GM04504 (cell line): ENCODE measurements around the gene DNAJC24.
"Not testable (repeated sequence)": the region's sequence is repeated elsewhere in the genome, so short reads cannot be mapped to it uniquely, and the experiment has no call there.

Source experiments
- DNase-seq: peaks from one replicate; pipeline ENCODE4 v3.0.0-alpha.2; 2012; ENCODE audit warnings: low read depth

Gene DNAJC24

GRCh38 chr11:31369348-31370329 is at the start of gene DNAJC24, which contains the start of gene DCDC1:
Gene DNAJC24 (plus strand): TSS chr11:31369860. CDS start chr11:31370749, 889 bp downstream.
Gene DCDC1 (minus strand): TSS chr11:31369739. CDS start chr11:31328280, 41,459 bp downstream.
- peak; percentile 73 for DNase-seq

- not testable (repeated sequence) for DNase-seq
Measured at GRCh38 chr11:31321494-31321893, 48.2 kb upstream of the DNAJC24 start.

DNA sequence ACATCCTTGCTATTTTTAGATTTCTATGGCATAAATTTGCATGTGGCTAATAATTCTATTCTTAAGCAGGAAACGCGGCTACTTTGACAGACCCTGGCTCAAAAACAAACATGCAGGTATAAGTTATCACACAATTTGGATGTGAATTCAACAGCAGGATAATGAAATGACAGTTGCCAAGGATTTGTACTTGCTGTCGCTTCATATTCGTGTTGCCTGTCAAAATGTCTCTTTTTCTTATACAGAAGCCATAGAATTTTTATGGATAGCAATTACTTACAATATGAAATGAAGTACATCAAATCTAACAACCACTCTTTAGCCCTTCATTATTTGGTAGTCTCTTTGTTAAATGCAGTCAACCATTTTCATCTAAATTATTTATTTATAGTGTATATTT is 46.5 kb upstream of the DNAJC24 start:
- no peak for DNase-seq

- DNase-seq: peak; percentile 22
Measured at GRCh38 chr11:31325160-31325559, 44.5 kb upstream of the DNAJC24 start.

GRCh38 chr11:31326470-31327148 is 43.1 kb upstream of the DNAJC24 start:
- DNase-seq: no peak

DNA sequence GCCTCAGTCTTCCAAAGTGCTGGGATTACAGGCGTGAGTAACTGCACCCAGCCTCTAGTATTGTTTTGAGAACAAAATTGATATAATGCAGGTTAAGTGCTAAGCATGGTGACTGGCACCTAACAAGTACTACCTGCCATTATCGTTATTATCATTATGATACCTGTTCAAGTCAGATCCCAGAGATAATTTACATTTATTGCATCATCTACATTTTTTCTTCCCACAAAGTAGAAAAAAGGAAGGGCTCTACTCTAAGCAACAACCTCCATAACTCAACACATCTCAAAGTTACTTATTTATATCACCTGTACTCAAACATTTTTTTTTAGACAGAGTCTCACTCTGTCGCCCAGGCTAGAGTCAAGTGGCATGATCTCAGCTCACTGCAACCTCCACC is 42.2 kb upstream of the DNAJC24 start:
- DNase-seq: no peak

DNA sequence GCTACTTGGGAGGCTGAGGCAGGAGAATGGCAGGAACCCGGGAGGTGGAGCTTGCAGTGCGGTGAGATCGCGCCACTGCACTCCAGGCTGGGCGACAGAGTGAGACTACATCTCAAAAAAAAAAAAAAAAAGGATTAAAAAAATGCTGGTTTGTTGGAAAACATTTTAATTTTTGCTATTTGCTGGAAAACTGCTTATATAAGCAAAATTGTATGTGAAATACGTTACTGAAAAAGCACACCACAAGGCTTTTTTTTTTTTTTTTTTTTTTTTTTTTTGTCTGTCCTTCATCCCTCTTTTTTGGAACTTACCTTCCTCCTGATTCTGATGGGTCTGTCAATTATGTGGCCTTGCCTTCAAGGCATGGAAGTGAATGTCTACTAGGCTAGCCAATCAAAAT is 41.0 kb upstream of the DNAJC24 start:
- no peak for DNase-seq

DNA sequence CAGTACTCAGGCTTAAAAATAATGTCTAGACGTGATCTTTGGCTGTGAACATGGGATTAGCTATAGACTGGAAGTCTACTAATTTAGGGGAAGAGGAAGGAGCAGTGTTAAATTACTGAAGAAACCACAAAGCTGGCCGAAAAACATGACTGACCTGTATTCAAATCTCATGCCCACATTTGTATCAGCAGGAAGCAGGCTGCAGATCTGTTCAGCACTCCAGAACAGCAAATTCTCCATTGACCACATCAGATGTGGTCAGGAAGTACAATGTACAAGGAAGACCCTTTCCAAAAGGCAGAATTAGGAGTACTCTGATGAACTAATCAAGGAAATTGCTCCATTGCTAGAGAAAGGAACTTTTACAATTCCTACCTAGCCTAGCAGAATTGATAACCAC is 31.9 kb upstream of the DNAJC24 start:
- no peak for DNase-seq

- no peak for DNase-seq
Measured at GRCh38 chr11:31340903-31341572, 28.6 kb upstream of the DNAJC24 start.

DNA sequence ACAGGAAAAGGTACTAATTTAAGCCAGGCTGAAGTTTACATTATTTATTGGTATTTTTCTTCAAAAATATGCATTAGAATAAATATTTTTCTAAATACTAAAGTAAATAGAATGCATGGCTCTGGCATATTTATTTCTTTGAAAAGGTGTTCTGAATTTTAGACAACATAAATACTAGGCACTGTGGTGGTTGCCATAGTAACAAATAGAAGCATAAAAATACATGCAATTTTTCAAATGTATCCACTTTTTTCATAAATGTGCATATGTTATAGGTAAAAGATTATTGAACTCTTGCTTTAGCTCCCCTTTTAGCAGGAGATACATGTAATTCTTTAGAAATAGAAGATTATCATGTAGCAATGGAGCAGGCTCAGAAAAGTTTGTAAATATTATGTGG is 18.5 kb upstream of the DNAJC24 start:
- no peak for DNase-seq

GRCh38 chr11:31355131-31355530 is 14.5 kb upstream of the DNAJC24 start:
- no peak for DNase-seq

DNA sequence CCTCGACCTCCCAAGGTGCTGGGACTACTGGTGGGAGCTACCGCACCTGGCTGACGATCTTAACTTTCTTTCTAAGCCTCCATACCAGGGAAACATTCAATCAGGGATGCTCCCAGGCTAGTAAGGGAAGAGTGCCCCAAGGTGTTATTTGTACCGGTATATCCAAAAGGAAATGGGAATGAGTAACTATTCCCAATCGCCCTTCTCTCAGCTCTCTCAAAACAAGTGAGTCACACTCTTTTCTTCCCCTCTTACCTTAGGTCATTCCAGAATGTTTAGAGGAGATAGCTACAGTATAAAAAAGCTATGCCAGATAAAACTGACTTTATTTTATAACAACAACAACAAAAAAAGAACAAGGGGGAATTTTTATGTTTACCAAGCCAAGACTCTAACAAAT is 13.8 kb upstream of the DNAJC24 start:
- no peak for DNase-seq

DNA sequence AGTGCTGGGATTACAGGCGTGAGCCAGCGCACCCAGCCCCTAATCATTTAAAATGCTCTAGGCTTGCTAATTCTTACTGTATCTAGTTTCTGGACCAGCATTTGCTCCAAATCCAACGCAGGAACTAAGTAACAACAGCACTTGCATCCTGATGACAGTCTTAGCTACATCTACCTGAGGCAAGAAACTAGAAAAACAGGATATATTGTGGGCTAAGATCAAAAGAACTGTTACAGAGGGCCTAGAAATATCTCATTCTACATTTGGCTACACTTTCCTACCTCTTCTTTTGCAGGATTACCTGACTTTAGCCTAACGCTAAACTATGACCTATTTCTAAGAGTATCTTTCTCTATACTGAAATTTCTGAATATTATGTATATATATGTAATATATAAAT is 7.9 kb upstream of the DNAJC24 start:
- no peak for DNase-seq

- DNase-seq: no peak
Measured at GRCh38 chr11:31366795-31367194, 2.9 kb upstream of the DNAJC24 start.

DNA sequence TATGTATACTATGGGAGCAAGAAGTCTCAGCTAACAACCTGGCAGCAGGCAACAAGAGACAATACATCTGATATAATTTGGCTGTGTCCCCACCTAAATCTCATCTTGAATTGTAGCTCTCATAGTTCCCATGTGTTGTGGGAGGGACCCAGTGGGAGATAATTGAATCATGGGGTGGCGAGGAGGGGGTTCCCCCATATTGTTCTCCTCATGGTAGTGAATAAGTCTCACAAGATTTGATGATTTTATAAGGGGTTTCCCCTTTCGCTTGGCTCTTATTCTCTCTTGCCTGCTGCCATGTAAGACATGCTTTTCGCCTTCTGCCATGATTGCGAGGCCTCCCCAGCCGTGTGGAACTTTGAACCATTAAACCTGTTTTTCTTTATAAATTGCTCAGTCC is 6.2 kb downstream of the DNAJC24 start:
- DNase-seq: no peak

DNA sequence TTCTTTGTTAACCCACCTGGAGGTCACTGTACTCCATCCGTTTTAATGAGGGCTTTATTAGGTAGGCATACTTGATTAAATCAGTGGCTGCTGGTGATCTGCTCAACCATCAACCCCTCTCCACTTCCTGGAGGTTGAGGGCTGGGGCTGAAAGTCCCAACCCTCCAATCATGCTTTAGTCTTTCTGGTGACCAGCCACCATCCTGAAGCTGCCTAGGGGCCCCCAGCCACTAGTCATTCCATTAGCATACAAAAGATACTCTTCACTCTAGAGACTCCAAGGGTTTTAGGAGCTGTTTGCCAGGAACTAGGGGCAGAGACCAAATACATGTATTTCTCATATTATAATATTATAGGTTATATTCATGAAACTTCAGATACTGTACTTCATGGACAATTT is 13.5 kb downstream of the DNAJC24 start:
- DNase-seq: no peak

- DNase-seq: peak; percentile 35
Measured at GRCh38 chr11:31387379-31387778, 17.7 kb downstream of the DNAJC24 start.

DNA sequence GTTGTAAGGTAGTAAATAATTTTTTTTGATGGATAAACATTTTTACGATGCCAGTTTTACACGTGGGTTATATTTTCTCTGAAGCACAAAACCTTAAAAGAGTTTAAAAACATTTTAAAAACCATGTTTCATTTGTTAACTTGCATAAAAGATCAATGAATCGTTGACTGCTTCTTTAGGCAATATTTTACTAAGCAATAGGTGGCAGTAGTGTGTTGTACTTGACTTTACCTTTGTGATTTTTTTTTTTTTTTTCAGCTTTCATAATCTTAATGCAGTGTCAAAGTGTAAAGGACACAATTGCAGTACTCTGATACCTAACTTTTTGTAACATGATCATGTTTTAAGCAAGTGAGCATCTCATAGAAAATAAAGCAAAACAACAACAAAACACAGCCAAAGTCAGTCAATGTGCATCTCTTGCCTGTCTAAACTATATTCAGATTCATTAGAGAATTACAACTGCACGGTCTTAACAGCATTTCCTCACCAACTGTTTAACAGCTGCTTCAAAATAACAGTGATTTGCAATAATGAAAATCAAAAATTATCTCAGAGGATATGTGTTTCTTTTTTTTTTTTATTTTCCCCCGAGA is 27.7 kb downstream of the DNAJC24 start:
- no peak for DNase-seq

GRCh38 chr11:31404614-31405013 is 35.0 kb downstream of the DNAJC24 start:
- no peak for DNase-seq

GRCh38 chr11:31408201-31408600 is 38.5 kb downstream of the DNAJC24 start:
- no peak for DNase-seq

DNA sequence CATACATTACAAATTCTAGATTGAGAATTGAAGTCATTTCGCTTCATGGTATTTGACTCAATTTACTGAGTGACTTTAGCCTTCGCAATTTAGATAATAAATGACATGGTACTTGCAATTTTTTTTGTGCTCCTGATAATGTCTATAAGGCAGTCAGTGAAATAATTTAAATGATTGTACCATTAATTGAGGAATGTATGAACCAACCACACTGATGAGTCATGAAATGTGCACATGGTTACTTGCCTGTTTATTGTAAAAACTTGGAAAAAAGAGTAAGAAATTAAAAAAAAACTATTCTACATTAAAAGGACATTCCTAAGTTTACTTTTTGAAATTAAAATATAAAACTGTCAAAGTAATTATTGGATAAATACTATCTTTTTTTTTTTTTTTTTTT is 43.3 kb downstream of the DNAJC24 start:
- peak; percentile 16 for DNase-seq

- DNase-seq: no peak
Measured at GRCh38 chr11:31414338-31414737, 44.7 kb downstream of the DNAJC24 start.
